ENCODE measurements around the gene MAP2K4. TPM values are rescaled to one million over a fixed set of nuclear protein-coding genes. Genes with fewer than 3 reads are reported as not detected.

Gene MAP2K4
- total RNA-seq, 1 donor from 2014 or later, result 32.7 TPM

- no peak overlapping the region for H3K4me3 Mint-ChIP-seq
- H3K36me3 Mint-ChIP-seq (ENCODE audit: low read depth), result no peaks in the 10 kb centered on the region
- peaks cover 6% of the 10 kb centered on the region for H3K27me3 Mint-ChIP-seq
- no peaks in the 10 kb centered on the region for H3K4me1 Mint-ChIP-seq
- intact Hi-C loops (cut with micrococcal nuclease), result no loop called here
- DNase-seq, result no peak
- H3K27ac Mint-ChIP-seq, result no peak overlapping the region
- H3K9me3 Mint-ChIP-seq, result no peaks in the 10 kb centered on the region
These were observed 13.2 kb upstream of the MAP2K4 start for GRCh38 chr17:12007466-12007865.

GRCh38 chr17:12021623-12022140 is 1.0 kb downstream of the MAP2K4 start:
- H3K27ac Mint-ChIP-seq, result no peak overlapping the region
- no peak for DNase-seq
- intact Hi-C loops (cut with micrococcal nuclease), result loop anchor here (5.0 kb wide), 1 partner anchor 34 kb away; no protein-coding TSS in a partner anchor
- H3K4me1 Mint-ChIP-seq, result peaks cover 35% of the 10 kb centered on the region
- H3K27me3 Mint-ChIP-seq, result peaks cover 13% of the 10 kb centered on the region
- H3K4me3 Mint-ChIP-seq, result peak overlapping the region; percentile 77
- peaks cover 4% of the 10 kb centered on the region for H3K36me3 Mint-ChIP-seq (ENCODE audit: low read depth)
- H3K9me3 Mint-ChIP-seq, result no peaks in the 10 kb centered on the region

- Mint-ChIP-seq H3K27ac (no peak overlapping the region), H3K4me3 (peak overlapping the region; percentile 77), H3K4me1 (peaks cover 35% of the 10 kb centered on the region), H3K36me3 (ENCODE audit: low read depth) (peaks cover 4% of the 10 kb centered on the region), H3K9me3 (no peaks in the 10 kb centered on the region), H3K27me3 (peaks cover 13% of the 10 kb centered on the region)
- intact Hi-C loops (cut with micrococcal nuclease), result loop anchor here (5.0 kb wide), 1 partner anchor 35 kb away; no protein-coding TSS in a partner anchor
- no peak for DNase-seq
These were observed 1.6 kb downstream of the MAP2K4 start for GRCh38 chr17:12022310-12022709.

- H3K4me1 Mint-ChIP-seq, result peaks cover 35% of the 10 kb centered on the region
These were observed 3.6 kb downstream of the MAP2K4 start for GRCh38 chr17:12024327-12024726.

GRCh38 chr17:12027658-12028057 is 7.0 kb downstream of the MAP2K4 start:
- Mint-ChIP-seq H3K27ac (no peak overlapping the region), H3K36me3 (ENCODE audit: low read depth) (peaks cover 4% of the 10 kb centered on the region), H3K4me3 (no peak overlapping the region), H3K27me3 (no peaks in the 10 kb centered on the region), H3K9me3 (no peaks in the 10 kb centered on the region), H3K4me1 (peaks cover 24% of the 10 kb centered on the region)
- intact Hi-C loops (cut with micrococcal nuclease), result no loop called here
- DNase-seq, result no peak

More at GRCh38 chr17:12024327-12024726, 3.6 kb downstream of the MAP2K4 start:
- Mint-ChIP-seq H3K36me3 (ENCODE audit: low read depth) (peaks cover 4% of the 10 kb centered on the region), H3K4me3 (no peak overlapping the region), H3K27me3 (peaks cover 7% of the 10 kb centered on the region), H3K9me3 (no peaks in the 10 kb centered on the region), H3K27ac (no peak overlapping the region)
- intact Hi-C loops (cut with micrococcal nuclease), result loop anchor here (5.0 kb wide), 1 partner anchor 37 kb away; no protein-coding TSS in a partner anchor
- DNase-seq, result no peak

GRCh38 chr17:12028611-12029010 is 7.9 kb downstream of the MAP2K4 start:
- DNase-seq, result no peak
- intact Hi-C loops (cut with micrococcal nuclease), result no loop called here
- peaks cover 16% of the 10 kb centered on the region for H3K4me1 Mint-ChIP-seq
- H3K27ac Mint-ChIP-seq, result no peak overlapping the region
- no peak overlapping the region for H3K4me3 Mint-ChIP-seq
- no peaks in the 10 kb centered on the region for H3K27me3 Mint-ChIP-seq
- no peaks in the 10 kb centered on the region for H3K9me3 Mint-ChIP-seq
- H3K36me3 Mint-ChIP-seq (ENCODE audit: low read depth), result peaks cover 3% of the 10 kb centered on the region

- no peak for DNase-seq
- Mint-ChIP-seq H3K36me3 (ENCODE audit: low read depth) (peaks cover 5% of the 10 kb centered on the region), H3K9me3 (no peaks in the 10 kb centered on the region), H3K4me1 (peaks cover 6% of the 10 kb centered on the region), H3K4me3 (no peak overlapping the region), H3K27ac (no peak overlapping the region), H3K27me3 (no peaks in the 10 kb centered on the region)
- intact Hi-C loops (cut with micrococcal nuclease), result no loop called here
These were observed 13.9 kb downstream of the MAP2K4 start for GRCh38 chr17:12034538-12034937.

- Mint-ChIP-seq H3K36me3 (ENCODE audit: low read depth) (peaks cover 5% of the 10 kb centered on the region), H3K4me3 (no peak overlapping the region), H3K4me1 (peaks cover 4% of the 10 kb centered on the region), H3K27me3 (no peaks in the 10 kb centered on the region), H3K27ac (no peak overlapping the region), H3K9me3 (no peaks in the 10 kb centered on the region)
- no peak for DNase-seq
- intact Hi-C loops (cut with micrococcal nuclease), result no loop called here
These were observed 15.0 kb downstream of the MAP2K4 start for GRCh38 chr17:12035673-12036072.

GRCh38 chr17:12037970-12038369 is 17.3 kb downstream of the MAP2K4 start:
- intact Hi-C loops (cut with micrococcal nuclease), result no loop called here
- H3K4me1 Mint-ChIP-seq, result peaks cover 12% of the 10 kb centered on the region
- H3K27me3 Mint-ChIP-seq, result no peaks in the 10 kb centered on the region
- peaks cover 4% of the 10 kb centered on the region for H3K9me3 Mint-ChIP-seq
- no peak overlapping the region for H3K27ac Mint-ChIP-seq
- H3K4me3 Mint-ChIP-seq, result no peak overlapping the region
- H3K36me3 Mint-ChIP-seq (ENCODE audit: low read depth), result peaks cover 7% of the 10 kb centered on the region
- no peak for DNase-seq

- H3K27me3 Mint-ChIP-seq, result no peaks in the 10 kb centered on the region
- H3K36me3 Mint-ChIP-seq (ENCODE audit: low read depth), result peaks cover 5% of the 10 kb centered on the region
- peaks cover 4% of the 10 kb centered on the region for H3K9me3 Mint-ChIP-seq
- H3K4me3 Mint-ChIP-seq, result no peak overlapping the region
- H3K4me1 Mint-ChIP-seq, result peaks cover 12% of the 10 kb centered on the region
- no peak for DNase-seq
- intact Hi-C loops (cut with micrococcal nuclease), result loop anchor here (2.0 kb wide), 1 partner anchor 16 kb away; no protein-coding TSS in a partner anchor
- H3K27ac Mint-ChIP-seq, result no peak overlapping the region
These were observed 19.8 kb downstream of the MAP2K4 start for GRCh38 chr17:12040478-12040877.

GRCh38 chr17:12041312-12041711 is 20.6 kb downstream of the MAP2K4 start:
- no peak overlapping the region for H3K4me3 Mint-ChIP-seq
- DNase-seq, result no peak
- H3K36me3 Mint-ChIP-seq (ENCODE audit: low read depth), result peaks cover 3% of the 10 kb centered on the region
- peaks cover 4% of the 10 kb centered on the region for H3K9me3 Mint-ChIP-seq
- no peak overlapping the region for H3K27ac Mint-ChIP-seq
- intact Hi-C loops (cut with micrococcal nuclease), result loop anchor here (1.0 to 2.0 kb wide), 2 partner anchors 15 to 21 kb away; partner anchors contain the start of gene MAP2K4
- H3K27me3 Mint-ChIP-seq, result no peaks in the 10 kb centered on the region
- peaks cover 13% of the 10 kb centered on the region for H3K4me1 Mint-ChIP-seq

GRCh38 chr17:12043702-12044101 is 23.0 kb downstream of the MAP2K4 start:
- H3K4me3 Mint-ChIP-seq, result no peak overlapping the region
- H3K27me3 Mint-ChIP-seq, result no peaks in the 10 kb centered on the region
- peaks cover 3% of the 10 kb centered on the region for H3K36me3 Mint-ChIP-seq (ENCODE audit: low read depth)
- H3K4me1 Mint-ChIP-seq, result peaks cover 15% of the 10 kb centered on the region
- no peak overlapping the region for H3K27ac Mint-ChIP-seq
- intact Hi-C loops (cut with micrococcal nuclease), result no loop called here
- peaks cover 4% of the 10 kb centered on the region for H3K9me3 Mint-ChIP-seq
- DNase-seq, result no peak

GRCh38 chr17:12046786-12047185 is 26.1 kb downstream of the MAP2K4 start:
- no peaks in the 10 kb centered on the region for H3K9me3 Mint-ChIP-seq
- H3K4me3 Mint-ChIP-seq, result no peak overlapping the region
- DNase-seq, result no peak
- H3K27ac Mint-ChIP-seq, result no peak overlapping the region
- H3K4me1 Mint-ChIP-seq, result peaks cover 10% of the 10 kb centered on the region
- H3K36me3 Mint-ChIP-seq (ENCODE audit: low read depth), result peaks cover 2% of the 10 kb centered on the region
- intact Hi-C loops (cut with micrococcal nuclease), result no loop called here
- H3K27me3 Mint-ChIP-seq, result no peaks in the 10 kb centered on the region

GRCh38 chr17:12047681-12048376 is 27.2 kb downstream of the MAP2K4 start:
- Mint-ChIP-seq H3K4me1 (peaks cover 14% of the 10 kb centered on the region), H3K36me3 (ENCODE audit: low read depth) (no peaks in the 10 kb centered on the region), H3K27ac (no peak overlapping the region), H3K9me3 (no peaks in the 10 kb centered on the region), H3K27me3 (no peaks in the 10 kb centered on the region), H3K4me3 (no peak overlapping the region)
- no peak for DNase-seq
- intact Hi-C loops (cut with micrococcal nuclease), result no loop called here

Measured in activated CD4-positive, alpha-beta T cell treated with anti-CD3 and anti-CD28 coated beads, Interleukin-2, amount 10 ng/mL, durations not matched to agents 24 days and 14 days (primary cell).